NCI-H345 treated with DMSO at 0.1 percent for 48 hours (cell line): ENCODE results near the gene EIF4G3.
"Not testable (repeated sequence)": the region's sequence is repeated elsewhere in the genome, so short reads cannot be mapped to it uniquely, and the experiment has no call there.

Experiments used
- DNase-seq: peaks from one replicate; lab custom pipeline; 2025; ENCODE audit not compliant: unreplicated experiment; lab: John Stamatoyannopoulos, UW

Gene EIF4G3

GRCh38 chr1:20837554-20838192 is 339.0 kb downstream of the EIF4G3 start:
- DNase-seq: no peak

- DNase-seq: no peak
Observed at GRCh38 chr1:20836230-20836629, 340.5 kb downstream of the EIF4G3 start.

GRCh38 chr1:20834780-20835179 is 341.9 kb downstream of the EIF4G3 start:
- no peak for DNase-seq

- DNase-seq: no peak
Observed at GRCh38 chr1:20834192-20834591, 342.5 kb downstream of the EIF4G3 start.

- no peak for DNase-seq
Observed at GRCh38 chr1:20830378-20830777, 346.3 kb downstream of the EIF4G3 start.

- no peak for DNase-seq
Observed at GRCh38 chr1:20829946-20830345, 346.8 kb downstream of the EIF4G3 start.

GRCh38 chr1:20829531-20829930 is 347.2 kb downstream of the EIF4G3 start:
- DNase-seq: no peak

GRCh38 chr1:20823845-20824244 is 352.9 kb downstream of the EIF4G3 start:
- no peak for DNase-seq

- no peak for DNase-seq
Observed at GRCh38 chr1:20821466-20821865, 355.2 kb downstream of the EIF4G3 start.

- no peak for DNase-seq
Observed at GRCh38 chr1:20819818-20820217, 356.9 kb downstream of the EIF4G3 start.

- no peak for DNase-seq
Observed at GRCh38 chr1:20814534-20814871, 362.2 kb downstream of the EIF4G3 start.

- no peak for DNase-seq
Observed at GRCh38 chr1:20811916-20812315, 364.8 kb downstream of the EIF4G3 start.

- no peak for DNase-seq
Observed at GRCh38 chr1:20793236-20793635, 383.5 kb downstream of the EIF4G3 start.

GRCh38 chr1:20792196-20792595 is 384.5 kb downstream of the EIF4G3 start:
- no peak for DNase-seq

GRCh38 chr1:20790785-20791184 is 385.9 kb downstream of the EIF4G3 start:
- no peak for DNase-seq

GRCh38 chr1:20789598-20789997 is 387.1 kb downstream of the EIF4G3 start:
- DNase-seq: not testable (repeated sequence)

- no peak for DNase-seq
Observed at GRCh38 chr1:20787840-20788795, 388.6 kb downstream of the EIF4G3 start.

- peak; percentile 56 for DNase-seq
Observed at GRCh38 chr1:20787029-20787839, 389.5 kb downstream of the EIF4G3 start, which contains the start of gene HP1BP3. HP1BP3 (minus strand) TSS chr1:20787307; CDS start chr1:20780440, 6,867 bp downstream.

GRCh38 chr1:20786253-20787028 is 390.3 kb downstream of the EIF4G3 start:
- peak; percentile 94 for DNase-seq

- no peak for DNase-seq
Observed at GRCh38 chr1:20785907-20786252, 390.8 kb downstream of the EIF4G3 start.

- no peak for DNase-seq
Observed at GRCh38 chr1:20775700-20776099, 401.0 kb downstream of the EIF4G3 start.
